Left lung (tissue), 10 donors: Measurements from ENCODE around the gene PEX5L. TPM values are rescaled to one million over a fixed set of nuclear protein-coding genes. Genes with fewer than 3 reads are reported as not detected.

Experiments
- ATAC-seq: fragments of 200-7000 bp; cut with Tn5 transposase; one replicate; pipeline ENCODE4 v1.9.1; 2020; ENCODE audit warnings: moderate library complexity
- DNase-seq, 4 donors: peaks; one replicate each; pipeline ENCODE4 v3.0.0-alpha.2; 2013 to 2020
- H3K27ac ChIP-seq, 2 donors: fragments of 200-600 bp; sonication (generic) in 1 of 2; one replicate each; pipeline versions ENCODE4 v1.5.0 to v1.8.0; 2020 to 2021
- H3K27me3 ChIP-seq, 2 donors: fragments of 200-600 bp; sonication (generic) in 1 of 2; one replicate each; pipeline versions ENCODE4 v1.5.0 to v1.8.0; 2020 to 2021
- H3K36me3 ChIP-seq, 2 donors: fragments of 200-600 bp; sonication (generic) in 1 of 2; one replicate each; pipeline versions ENCODE4 v1.5.0 to v1.8.0; 2020 to 2021
- H3K4me1 ChIP-seq, 2 donors: fragments of 200-600 bp; one replicate each; pipeline ENCODE4 v1.8.0; 2021
- H3K4me3 ChIP-seq, 2 donors: fragments of 200-600 bp; sonication (generic) in 1 of 2; one replicate each; pipeline versions ENCODE4 v1.5.0 to v1.8.0; 2020 to 2021; ENCODE audit warnings: mild to moderate bottlenecking in 1 of 2
- H3K9me3 ChIP-seq, 2 donors: fragments of 200-600 bp; sonication (generic) in 1 of 2; one replicate each; pipeline versions ENCODE4 v1.5.0 to v1.8.0; 2020 to 2021
- CTCF ChIP-seq, 2 donors: fragments of 200-600 bp; sonication (generic) in 1 of 2; IDR thresholded peaks; one replicate each; pipeline versions ENCODE4 v1.5.0 to v1.8.0; 2021; ENCODE audit warnings: antibody characterized with exemption in 2 of 2
- intact Hi-C, 2 donors: fragments of 100-400 bp; cut with DNase I; formaldehyde crosslinking; loops; one replicate each; pipeline versions ENCODE4 v1.11.2 to v1.14.2; 2022
- polyA plus RNA-seq, 6 donors: library from polyadenylated mRNA; unstranded; fragments of 120-200 nt; gene quantifications; one replicate each; pipeline ENCODE4 v1.2.1, GENCODE V29; 2013; ENCODE audit not compliant: insufficient read length in 6 of 6
- total RNA-seq, 2 donors: library from RNA; stranded (reverse); fragmentation: NEBNext Ultra II Directional; extraction: Animal tissue kit (Norgen Biotek cat#: 25700); gene quantifications; one replicate each; pipeline ENCODE4 v1.2.1, GENCODE V29; 2021
- donor health status: DM: no; HTN: yes; CAD: no.
- donor health status: DM: no; HTN: no; CAD: no.

PEX5L gene
- total and polyA plus RNA-seq, 8 donors: 0.33 to 0.63 (median 0.49) TPM; not detected in 2

GRCh38 chr3:179969525-179969924 is 67.2 kb downstream of the PEX5L start:
- Histone ChIP-seq H3K4me1 (no peaks in the 10 kb centered on the region), H3K27me3 (no peaks in the 10 kb centered on the region), H3K4me3 (no peak overlapping the region), H3K9me3 (no peaks in the 10 kb centered on the region), H3K27ac (no peak overlapping the region), H3K36me3 (no peaks in the 10 kb centered on the region)
- DNase-seq: no peak
- intact Hi-C loops: no loop called here
- no peak for ATAC-seq
- TF ChIP-seq CTCF (IDR thresholded peaks at IDR 0.05): no peak

GRCh38 chr3:179967622-179968021 is 69.1 kb downstream of the PEX5L start:
- H3K4me1 ChIP-seq: no peaks in the 10 kb centered on the region
- H3K4me3 ChIP-seq: no peak overlapping the region
- ATAC-seq (no peak), DNase-seq (no peak)
- no peaks in the 10 kb centered on the region for H3K27me3 ChIP-seq
- no peak for TF ChIP-seq CTCF (IDR thresholded peaks at IDR 0.05)
- no peaks in the 10 kb centered on the region for H3K9me3 ChIP-seq
- H3K27ac ChIP-seq: no peak overlapping the region
- intact Hi-C loops: no loop called here
- H3K36me3 ChIP-seq: no peaks in the 10 kb centered on the region

GRCh38 chr3:179964890-179965289 is 71.8 kb downstream of the PEX5L start:
- Histone ChIP-seq H3K27ac (no peak overlapping the region), H3K4me1 (no peaks in the 10 kb centered on the region), H3K9me3 (no peaks in the 10 kb centered on the region), H3K27me3 (no peaks in the 10 kb centered on the region), H3K4me3 (no peak overlapping the region), H3K36me3 (no peaks in the 10 kb centered on the region)
- intact Hi-C loops: no loop called here
- no peak for DNase-seq
- no peak for TF ChIP-seq CTCF (IDR thresholded peaks at IDR 0.05)
- no peak for ATAC-seq

- Histone ChIP-seq H3K4me3 (no peak overlapping the region), H3K27ac (no peak overlapping the region), H3K36me3 (no peaks in the 10 kb centered on the region), H3K9me3 (no peaks in the 10 kb centered on the region), H3K27me3 (no peaks in the 10 kb centered on the region), H3K4me1 (no peaks in the 10 kb centered on the region)
- intact Hi-C loops: no loop called here
- DNase-seq: no peak
- no peak for ATAC-seq
- no peak for TF ChIP-seq CTCF (IDR thresholded peaks at IDR 0.05)
Measured at GRCh38 chr3:179962629-179963387, 73.9 kb downstream of the PEX5L start.

GRCh38 chr3:179961703-179962078 is 75.0 kb downstream of the PEX5L start:
- intact Hi-C loops: no loop called here
- DNase-seq (no peak), ATAC-seq (no peak)
- Histone ChIP-seq H3K9me3 (no peaks in the 10 kb centered on the region), H3K27me3 (no peaks in the 10 kb centered on the region), H3K4me1 (no peaks in the 10 kb centered on the region), H3K27ac (no peak overlapping the region), H3K4me3 (no peak overlapping the region), H3K36me3 (no peaks in the 10 kb centered on the region)
- TF ChIP-seq CTCF (IDR thresholded peaks at IDR 0.05): no peak
